Neural progenitor cell (in vitro differentiated cells): ENCODE data around the gene AKIRIN2. TPM values are rescaled to one million over a fixed set of nuclear protein-coding genes. Genes with fewer than 3 reads are reported as not detected.

Experiments used
- DNase-seq: peaks from one replicate; pipeline ENCODE4 v3.0.0-alpha.2; 2016; ENCODE audit warnings: low spot score
- H2AFZ ChIP-seq: fragments of 200-600 bp; sonication (generic); replicated peaks from 2 replicates; pipeline ENCODE4 v1.6.1; 2016; ENCODE audit warnings: antibody characterized with exemption
- H3F3A ChIP-seq: fragments of 200-600 bp; sonication (generic); 2 replicates; pipeline ENCODE4 v1.6.1; 2016; ENCODE audit warnings: antibody characterized with exemption, low read depth
- H3K27ac ChIP-seq: fragments of 200-600 bp; sonication (generic); 2 replicates; pipeline ENCODE4 v1.5.1; 2016; ENCODE audit warnings: mild to moderate bottlenecking
- H3K27me3 ChIP-seq: fragments of 200-600 bp; sonication (generic); 2 replicates; pipeline ENCODE4 v1.6.1; 2016; ENCODE audit warnings: mild to moderate bottlenecking, moderate library complexity
- H3K36me3 ChIP-seq: fragments of 200-600 bp; sonication (generic); 2 replicates; pipeline ENCODE4 v1.5.1; 2016
- H3K4me1 ChIP-seq: fragments of 200-600 bp; sonication (generic); 2 replicates; pipeline ENCODE4 v1.6.1; 2016; ENCODE audit warnings: mixed run types
- H3K4me2 ChIP-seq: fragments of 200-600 bp; sonication (generic); 2 replicates; pipeline ENCODE4 v1.6.1; 2016
- H3K4me3 ChIP-seq: fragments of 200-600 bp; sonication (generic); 2 replicates; pipeline ENCODE4 v1.5.1; 2016
- H3K79me2 ChIP-seq: fragments of 200-600 bp; sonication (generic); 2 replicates; pipeline ENCODE4 v1.6.1; 2016; ENCODE audit warnings: low read depth
- H3K9ac ChIP-seq: fragments of 200-600 bp; sonication (generic); 2 replicates; pipeline ENCODE4 v1.6.1; 2016
- H3K9me3 ChIP-seq: fragments of 200-600 bp; sonication (generic); 2 replicates; pipeline ENCODE4 v1.5.1; 2016; ENCODE audit warnings: low read depth
- H4K20me1 ChIP-seq: fragments of 200-600 bp; sonication (generic); 2 replicates; pipeline ENCODE4 v1.6.1; 2016; ENCODE audit warnings: low read depth
- H3K27ac Mint-ChIP-seq: 3 replicates; pipeline ENCODE4 v1.8.0; 2021; ENCODE audit warnings: mixed read lengths
- H3K27me3 Mint-ChIP-seq: 2 replicates; pipeline ENCODE4 v1.8.0; 2022; ENCODE audit warnings: low read depth, mild to moderate bottlenecking, inconsistent platforms, moderate library complexity, mixed read lengths; ENCODE audit not compliant: insufficient read depth
- H3K36me3 Mint-ChIP-seq: 3 replicates; pipeline ENCODE4 v1.8.0; 2021; ENCODE audit warnings: mixed read lengths
- H3K4me1 Mint-ChIP-seq: 3 replicates; pipeline ENCODE4 v1.8.0; 2021; ENCODE audit warnings: mixed read lengths
- H3K4me3 Mint-ChIP-seq: 3 replicates; pipeline ENCODE4 v1.8.0; 2021; ENCODE audit warnings: mild to moderate bottlenecking, moderate library complexity, mixed read lengths
- H3K9me3 Mint-ChIP-seq: 3 replicates; pipeline ENCODE4 v1.8.0; 2020; ENCODE audit warnings: mixed read lengths
- CTCF ChIP-seq: fragments of 200-600 bp; sonication (generic); IDR thresholded peaks from 2 replicates; pipeline ENCODE4 v1.5.1; 2017; ENCODE audit warnings: antibody characterized with exemption, mild to moderate bottlenecking
- EZH2 ChIP-seq: fragments of 200-600 bp; sonication (generic); IDR thresholded peaks from 2 replicates; pipeline ENCODE4 v1.6.1; 2017; ENCODE audit warnings: antibody characterized with exemption, mild to moderate bottlenecking, moderate library complexity
- EZH2phosphoT487 ChIP-seq: fragments of 200-600 bp; sonication (generic); IDR thresholded peaks from 2 replicates; pipeline ENCODE4 v1.6.1; 2017; ENCODE audit warnings: antibody characterized with exemption
- total RNA-seq: library from RNA; depleted of rRNA; stranded (reverse); fragments of >200 nt; gene quantifications from 2 replicates; pipeline ENCODE4 v1.2.3, GENCODE V29; 2015; ENCODE audit warnings: low replicate concordance

AKIRIN2 gene
- total RNA-seq, 1 donor from 2014 or later, result 76.7 TPM

GRCh38 chr6:87722540-87723169 is 20.6 kb upstream of the AKIRIN2 start:
- Histone ChIP-seq H3F3A (peaks cover 17% of the 10 kb centered on the region), H3K4me2 (peak overlapping the region; percentile 0)

GRCh38 chr6:87721311-87721710 is 19.3 kb upstream of the AKIRIN2 start:
- TF ChIP-seq CTCF, result no peak
- no peak for TF ChIP-seq EZH2phosphoT487
- no peak for TF ChIP-seq EZH2
- H3K36me3 ChIP-seq, result no peaks in the 10 kb centered on the region
- H3K4me1 Mint-ChIP-seq, result peaks cover 30% of the 10 kb centered on the region
- H3K27me3 ChIP-seq, result no peaks in the 10 kb centered on the region
- H3K27ac Mint-ChIP-seq, result no peak overlapping the region
- H3K4me2 ChIP-seq, result no peak overlapping the region
- H3K27ac ChIP-seq, result no peak overlapping the region
- no peaks in the 10 kb centered on the region for H3K79me2 ChIP-seq
- H3K27me3 Mint-ChIP-seq, result peaks cover 2% of the 10 kb centered on the region
- H3K4me3 ChIP-seq, result no peak overlapping the region
- H3F3A ChIP-seq, result peaks cover 17% of the 10 kb centered on the region
- no peak overlapping the region for H3K9ac ChIP-seq
- H3K9me3 Mint-ChIP-seq, result no peaks in the 10 kb centered on the region
- H3K9me3 ChIP-seq, result no peaks in the 10 kb centered on the region
- no peak overlapping the region for H2AFZ ChIP-seq
- no peaks in the 10 kb centered on the region for H3K36me3 Mint-ChIP-seq
- DNase-seq, result no peak
- H3K4me3 Mint-ChIP-seq, result no peak overlapping the region
- no peaks in the 10 kb centered on the region for H4K20me1 ChIP-seq
- H3K4me1 ChIP-seq, result peaks cover 15% of the 10 kb centered on the region

More at GRCh38 chr6:87722540-87723169, 20.6 kb upstream of the AKIRIN2 start:
- H3K9me3 ChIP-seq, result no peaks in the 10 kb centered on the region
- TF ChIP-seq CTCF, result no peak
- H3K27ac ChIP-seq, result no peak overlapping the region
- no peak for DNase-seq
- peaks cover 15% of the 10 kb centered on the region for H3K4me1 ChIP-seq
- H3K27me3 Mint-ChIP-seq, result peaks cover 2% of the 10 kb centered on the region
- no peak overlapping the region for H3K9ac ChIP-seq
- H3K79me2 ChIP-seq, result no peaks in the 10 kb centered on the region
- no peaks in the 10 kb centered on the region for H4K20me1 ChIP-seq
- H3K4me1 Mint-ChIP-seq, result peaks cover 27% of the 10 kb centered on the region
- no peaks in the 10 kb centered on the region for H3K27me3 ChIP-seq
- peak overlapping the region; percentile 70 for H3K27ac Mint-ChIP-seq
- H3K9me3 Mint-ChIP-seq, result no peaks in the 10 kb centered on the region
- H3K36me3 ChIP-seq, result no peaks in the 10 kb centered on the region
- H3K4me3 Mint-ChIP-seq, result no peak overlapping the region
- no peak overlapping the region for H2AFZ ChIP-seq
- no peak overlapping the region for H3K4me3 ChIP-seq
- no peaks in the 10 kb centered on the region for H3K36me3 Mint-ChIP-seq

DNA sequence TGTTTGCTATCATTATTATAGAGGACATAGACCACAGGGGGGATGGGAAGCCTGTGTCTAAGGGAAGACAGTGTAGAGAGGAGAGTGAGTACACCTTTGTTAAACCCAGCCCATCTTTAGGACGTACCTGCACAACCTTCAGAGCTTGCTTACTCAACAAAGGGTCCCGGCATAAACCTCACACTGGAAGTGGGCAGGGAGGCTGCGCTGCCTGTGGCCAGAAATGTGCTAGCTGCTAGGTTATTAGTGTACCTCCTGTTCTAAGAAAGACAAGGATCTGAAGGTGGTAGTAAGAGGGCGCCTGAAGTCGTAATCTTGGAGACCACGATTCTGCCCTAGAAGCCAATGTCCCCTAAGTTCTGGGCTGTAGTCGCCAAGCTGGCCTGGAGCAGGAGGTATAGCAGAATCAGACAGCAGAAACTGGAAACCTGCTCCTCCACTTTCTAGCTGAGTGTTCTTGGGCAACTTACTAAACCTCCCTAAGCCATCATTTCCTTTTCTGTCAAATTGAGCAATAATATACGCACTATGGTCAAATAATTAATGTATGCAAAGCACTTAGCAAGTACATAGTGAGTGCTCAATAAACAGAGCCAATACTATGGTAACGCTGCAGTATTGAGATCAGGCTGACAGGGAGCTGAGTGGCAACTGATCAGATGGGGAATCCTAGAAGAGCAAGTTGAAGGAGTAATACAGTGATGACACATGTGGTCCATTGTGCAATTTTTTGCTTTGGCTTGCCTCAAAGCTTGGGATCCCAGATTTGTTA is 16.8 kb upstream of the AKIRIN2 start:
- peaks cover 14% of the 10 kb centered on the region for H3F3A ChIP-seq
- H3K4me3 Mint-ChIP-seq, result no peak overlapping the region

More for the DNA sequence above, 16.8 kb upstream of the AKIRIN2 start:
- Histone ChIP-seq H3K9ac (no peak overlapping the region), H3K79me2 (no peaks in the 10 kb centered on the region), H3K4me1 (peaks cover 14% of the 10 kb centered on the region), H4K20me1 (no peaks in the 10 kb centered on the region), H3K27me3 (no peaks in the 10 kb centered on the region), H2AFZ (no peak overlapping the region), H3K9me3 (no peaks in the 10 kb centered on the region), H3K4me2 (no peak overlapping the region), H3K4me3 (no peak overlapping the region), H3K36me3 (no peaks in the 10 kb centered on the region), H3K27ac (no peak overlapping the region)
- H3K36me3 Mint-ChIP-seq, result no peaks in the 10 kb centered on the region
- no peaks in the 10 kb centered on the region for H3K9me3 Mint-ChIP-seq
- DNase-seq, result no peak
- peaks cover 2% of the 10 kb centered on the region for H3K27me3 Mint-ChIP-seq
- TF ChIP-seq EZH2 (no peak), EZH2phosphoT487 (no peak), CTCF (no peak)
- H3K4me1 Mint-ChIP-seq, result peaks cover 22% of the 10 kb centered on the region
- H3K27ac Mint-ChIP-seq, result no peak overlapping the region
